ENCODE data around the gene RIPOR2.
A peak's percentile ranks its signal among the peaks of the same experiment; 100 is the strongest.
"Not testable (repeated sequence)": the region's sequence is repeated elsewhere in the genome, so short reads cannot be mapped to it uniquely, and the experiment has no call there.

The RIPOR2 gene

DNA sequence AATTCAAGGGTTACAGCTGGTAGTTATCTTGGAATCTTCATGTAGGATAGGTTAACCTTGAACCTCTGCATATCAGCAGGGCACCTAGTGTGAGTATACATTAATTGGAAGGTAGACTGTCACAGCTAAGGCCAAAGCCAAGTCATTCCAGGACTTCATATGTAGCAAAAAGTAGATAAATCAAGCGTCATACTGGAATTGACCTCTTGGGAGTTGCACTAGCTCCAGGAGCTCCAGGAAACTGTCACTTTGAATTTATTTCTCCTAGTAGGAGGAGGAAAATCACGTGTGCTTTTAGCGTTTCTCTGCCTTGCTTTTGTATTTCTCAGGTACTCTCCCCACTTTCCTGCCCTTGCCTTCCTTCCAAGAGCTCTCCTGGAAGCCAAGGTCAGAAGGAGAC, 30.3 kb downstream of the RIPOR2 start:
- DNase-seq (ENCODE audit: low read depth): no peak

GRCh38 chr6:24903681-24904080, 32.1 kb downstream of the RIPOR2 start:
- no peak for DNase-seq (ENCODE audit: low read depth)

- DNase-seq (ENCODE audit: low read depth): no peak
Observed at GRCh38 chr6:24902782-24903181, 33.0 kb downstream of the RIPOR2 start.

GRCh38 chr6:24901698-24902328, 33.9 kb downstream of the RIPOR2 start:
- DNase-seq (ENCODE audit: low read depth): no peak

- DNase-seq (ENCODE audit: low read depth): no peak
Observed at GRCh38 chr6:24900917-24901697, 34.7 kb downstream of the RIPOR2 start.

GRCh38 chr6:24899997-24900325, 35.8 kb downstream of the RIPOR2 start:
- DNase-seq (ENCODE audit: low read depth): peak; percentile 37

DNA sequence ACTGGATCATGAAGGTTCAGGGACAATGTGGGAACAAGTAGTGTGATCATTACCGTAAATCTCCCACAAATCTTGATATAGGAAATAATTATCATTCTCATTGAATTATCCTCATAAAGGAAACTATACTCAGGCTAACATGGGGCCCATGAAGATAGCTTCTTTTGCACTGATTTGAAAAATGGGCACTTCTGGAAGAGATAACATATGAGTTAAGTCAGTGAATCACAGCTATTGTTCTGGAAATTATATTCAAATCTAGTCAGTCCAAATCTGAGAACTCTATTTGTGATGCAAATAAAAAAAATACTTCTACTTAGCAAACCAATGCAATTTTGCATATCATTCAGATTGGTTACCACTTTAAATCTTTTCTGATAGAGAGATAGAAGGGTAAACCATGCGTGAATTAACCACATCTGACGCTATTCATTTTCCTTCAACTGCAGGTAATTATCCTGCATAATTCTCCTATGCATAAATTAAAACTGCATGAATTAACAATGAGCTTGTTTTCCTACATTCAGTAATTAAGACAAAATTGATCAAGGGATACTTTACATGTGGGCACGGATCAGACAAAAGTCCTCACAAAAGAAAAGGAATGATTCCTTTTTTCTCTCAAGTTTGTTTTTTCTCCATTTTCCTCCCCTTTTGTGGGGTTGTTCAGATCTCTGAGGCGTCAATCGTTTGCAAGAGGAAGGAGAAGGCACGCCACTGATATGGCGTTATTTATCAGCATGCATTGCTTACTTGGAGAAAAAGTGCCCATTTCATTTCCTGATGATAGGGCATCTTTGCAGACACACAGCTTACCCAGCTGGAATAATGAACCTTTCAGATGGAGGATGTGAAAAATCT, 36.4 kb downstream of the RIPOR2 start:
- no peak for DNase-seq (ENCODE audit: low read depth)

DNA sequence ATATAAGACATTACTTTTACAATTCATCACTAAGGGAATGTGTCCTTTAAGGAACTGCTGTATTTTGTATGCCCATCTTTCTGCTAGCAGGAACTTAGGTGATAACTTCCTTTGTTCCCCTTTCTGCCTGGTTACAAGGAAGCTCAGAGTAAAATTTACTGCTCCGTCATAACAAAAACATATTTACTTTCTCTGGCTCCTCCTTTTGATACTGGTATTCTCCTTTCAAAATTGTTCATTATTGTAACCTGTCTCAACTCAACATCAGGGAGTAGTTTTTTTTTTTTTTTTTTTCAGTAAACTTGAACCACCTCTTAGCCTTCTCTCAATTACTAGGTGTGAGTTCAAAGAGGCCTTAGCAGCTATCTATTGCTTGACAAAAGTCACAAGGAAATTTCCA, 37.1 kb downstream of the RIPOR2 start:
- no peak for DNase-seq (ENCODE audit: low read depth)

- DNase-seq (ENCODE audit: low read depth): no peak
Observed at GRCh38 chr6:24897186-24897585, 38.6 kb downstream of the RIPOR2 start.

GRCh38 chr6:24893342-24893850, 42.4 kb downstream of the RIPOR2 start:
- no peak for DNase-seq (ENCODE audit: low read depth)

GRCh38 chr6:24891004-24891403, 44.8 kb downstream of the RIPOR2 start:
- no peak for DNase-seq (ENCODE audit: low read depth)

DNA sequence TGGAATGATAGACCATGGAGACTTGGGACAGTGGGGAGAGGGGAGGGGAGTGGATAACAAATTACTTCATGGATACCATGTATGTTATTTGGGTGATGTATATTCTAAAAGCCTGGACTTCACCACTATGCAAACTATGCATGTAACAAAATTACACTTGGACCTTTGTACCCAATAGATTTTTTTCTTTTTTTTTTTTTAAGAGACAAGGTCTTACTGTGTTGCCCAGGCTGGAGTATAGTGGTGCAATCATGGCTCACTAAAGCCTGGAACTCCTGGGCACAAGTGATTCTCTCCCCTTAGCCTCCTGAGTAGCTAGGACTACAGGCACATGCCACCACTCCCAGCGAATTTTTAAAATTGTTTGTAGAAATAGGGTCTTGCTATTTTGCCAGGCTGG, 45.3 kb downstream of the RIPOR2 start:
- no peak for DNase-seq (ENCODE audit: low read depth)

GRCh38 chr6:24888715-24889370, 46.9 kb downstream of the RIPOR2 start:
- DNase-seq (ENCODE audit: low read depth): no peak

GRCh38 chr6:24887545-24888140, 48.1 kb downstream of the RIPOR2 start:
- no peak for DNase-seq (ENCODE audit: low read depth)

DNA sequence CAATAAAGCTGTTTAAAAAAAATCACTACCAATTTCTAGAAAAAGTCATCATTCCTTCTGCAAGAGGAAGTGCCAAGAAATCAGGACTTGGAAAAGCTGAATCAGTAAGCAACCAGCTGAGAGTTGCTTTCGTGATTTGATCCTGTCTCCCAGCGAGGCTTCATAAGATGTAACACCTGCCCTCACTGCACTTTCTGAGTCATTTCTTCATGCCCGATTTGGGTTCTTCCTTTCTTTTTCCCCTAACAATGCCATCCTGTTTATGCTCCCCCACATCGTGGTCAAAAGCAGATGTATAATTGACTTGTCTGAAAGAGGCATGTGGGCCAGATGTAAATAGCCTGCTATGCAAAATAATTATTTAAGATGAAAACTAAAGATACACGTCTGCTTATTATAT, 52.1 kb downstream of the RIPOR2 start:
- DNase-seq (ENCODE audit: low read depth): no peak

- no peak for DNase-seq (ENCODE audit: low read depth)
Observed at GRCh38 chr6:24882835-24883555, 52.8 kb downstream of the RIPOR2 start.

DNA sequence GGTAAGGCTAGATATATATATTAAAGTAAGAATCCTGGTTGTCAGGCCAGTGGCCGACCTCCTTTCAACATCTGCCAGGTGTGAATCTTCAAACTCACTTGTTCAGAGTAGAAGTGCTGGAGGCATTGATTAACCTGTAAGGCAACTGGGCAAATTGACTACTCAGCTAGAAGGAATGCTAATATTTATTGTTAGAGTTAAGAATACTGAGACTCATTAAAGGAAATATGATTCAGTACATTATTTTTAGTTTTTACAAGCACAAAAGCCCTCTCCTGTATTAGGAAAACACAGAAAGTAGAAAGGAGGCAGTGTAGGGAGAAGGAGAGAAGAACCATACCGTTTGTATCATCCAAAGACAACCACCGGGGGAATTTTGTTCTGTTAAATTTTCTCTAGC, 53.5 kb downstream of the RIPOR2 start:
- no peak for DNase-seq (ENCODE audit: low read depth)

DNA sequence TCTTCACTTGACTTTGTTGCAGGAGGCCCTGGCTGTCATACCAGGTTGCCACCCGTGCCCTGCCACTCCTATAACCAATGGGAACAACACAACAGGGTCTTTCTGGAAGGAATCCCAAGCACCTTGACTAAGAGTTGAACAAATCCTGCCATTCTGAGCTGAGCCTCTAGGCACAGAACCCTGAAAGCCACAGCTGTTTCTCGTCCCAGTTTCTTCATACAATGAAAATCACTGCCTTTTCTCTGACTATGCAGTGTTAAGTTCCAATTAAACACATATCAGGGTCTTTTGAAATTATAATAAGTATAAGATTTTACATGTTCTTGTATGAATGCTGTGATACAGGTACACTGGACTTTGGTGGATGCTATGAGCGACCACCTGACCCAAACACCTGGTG, 54.4 kb downstream of the RIPOR2 start:
- DNase-seq (ENCODE audit: low read depth): no peak

GRCh38 chr6:24880451-24880850, 55.3 kb downstream of the RIPOR2 start:
- DNase-seq (ENCODE audit: low read depth): no peak

GRCh38 chr6:24879351-24879750, 56.4 kb downstream of the RIPOR2 start:
- no peak for DNase-seq (ENCODE audit: low read depth)

GRCh38 chr6:24877747-24878146, 58.0 kb downstream of the RIPOR2 start:
- DNase-seq (ENCODE audit: low read depth): not testable (repeated sequence)
